Ascending aorta (tissue), 2 donors: ENCODE measurements around the gene ATP9B. TPM values are rescaled to one million over a fixed set of nuclear protein-coding genes. Genes with fewer than 3 reads are reported as not detected.

ENCODE experiments used
- DNase-seq, 2 donors: peaks; one replicate each; pipeline ENCODE4 v3.0.0-alpha.2; 2019; ENCODE audit warnings: low spot score in 2 of 2
- H3K27ac ChIP-seq, 2 donors: fragments of 200-600 bp; sonication (generic); one replicate each; pipeline ENCODE4 v1.5.1; 2016 to 2017; ENCODE audit warnings: mild to moderate bottlenecking in 1 of 2
- H3K27me3 ChIP-seq: fragments of 200-600 bp; sonication (generic); one replicate; pipeline ENCODE4 v1.5.1; 2017
- H3K36me3 ChIP-seq, 2 donors: fragments of 200-600 bp; sonication (generic); one replicate each; pipeline ENCODE4 v1.5.1; 2016
- H3K4me1 ChIP-seq, 2 donors: fragments of 200-600 bp; sonication (generic); one replicate each; pipeline ENCODE4 v1.5.1; 2016 to 2017; ENCODE audit warnings: mild to moderate bottlenecking in 1 of 2
- H3K4me3 ChIP-seq, 2 donors: fragments of 200-600 bp; sonication (generic); one replicate each; pipeline ENCODE4 v1.5.1; 2016 to 2017; ENCODE audit warnings: mild to moderate bottlenecking in 1 of 2
- H3K9me3 ChIP-seq, 2 donors: fragments of 200-600 bp; sonication (generic); one replicate each; pipeline ENCODE4 v1.5.1; 2016
- CTCF ChIP-seq, 3 experiments: fragments of 200-600 bp in 2 of 3; fragments of 450-650 bp in 1 of 3; sonication (generic) in 2 of 3; IDR thresholded peaks; one replicate each; pipeline ENCODE4 v1.5.1; 2016 to 2019; ENCODE audit warnings: antibody characterized with exemption in 3 of 3, mild to moderate bottlenecking in 1 of 3, moderate library complexity in 1 of 3
- intact Hi-C: fragments of 100-400 bp; cut with DNase I; formaldehyde crosslinking; loops from one replicate; pipeline ENCODE4 v1.15.1; 2023
- total RNA-seq: library from RNA; depleted of rRNA; stranded (reverse); fragments of >200 nt; gene quantifications from one replicate; pipeline ENCODE4 v1.1.0, GENCODE V29; 2016

The ATP9B gene
- total RNA-seq, 1 donor from 2014 or later = 14.4 TPM

- no peak overlapping the region for H3K27ac ChIP-seq
- H3K4me1 ChIP-seq = peaks cover 3 to 15% of the 10 kb centered on the region in 2 donors
- no peak for DNase-seq
Observed at GRCh38 chr18:79065802-79066201, 3.4 kb upstream of the ATP9B start.

GRCh38 chr18:79067611-79068010, 1.6 kb upstream of the ATP9B start:
- H3K4me1 ChIP-seq = peaks cover 3 to 17% of the 10 kb centered on the region in 2 donors
- H3K36me3 ChIP-seq = no peaks in the 10 kb centered on the region
- no peak for DNase-seq
- H3K4me3 ChIP-seq = no peak overlapping the region
- intact Hi-C loops = loop anchor here (2.0 to 10.0 kb wide), 6 partner anchors 150 to 887 kb away; partner anchors contain the start of genes NFATC1 and SLC66A2
- no peaks in the 10 kb centered on the region for H3K27me3 ChIP-seq
- no peaks in the 10 kb centered on the region for H3K9me3 ChIP-seq
- H3K27ac ChIP-seq = no peak overlapping the region
- TF ChIP-seq CTCF (IDR thresholded peaks at IDR 0.05) = no peak

More at GRCh38 chr18:79065802-79066201, 3.4 kb upstream of the ATP9B start:
- H3K4me3 ChIP-seq = no peak overlapping the region
- intact Hi-C loops = loop anchor here (5.0 to 10.0 kb wide), 5 partner anchors 151 to 889 kb away; partner anchors contain the start of genes NFATC1 and SLC66A2
- H3K36me3 ChIP-seq = no peaks in the 10 kb centered on the region
- H3K9me3 ChIP-seq = no peaks in the 10 kb centered on the region
- no peaks in the 10 kb centered on the region for H3K27me3 ChIP-seq
- TF ChIP-seq CTCF (IDR thresholded peaks at IDR 0.05) = no peak

GRCh38 chr18:79068341-79068936, 755 bp upstream of the ATP9B start:
- H3K4me3 ChIP-seq = peak overlapping the region; percentile 89 to 91
- peaks cover 3 to 17% of the 10 kb centered on the region in 2 donors for H3K4me1 ChIP-seq
- no peaks in the 10 kb centered on the region for H3K36me3 ChIP-seq
- peak in 1 of 3 experiments; percentile 17 for TF ChIP-seq CTCF (IDR thresholded peaks at IDR 0.05)
- no peak for DNase-seq
- no peaks in the 10 kb centered on the region for H3K27me3 ChIP-seq
- H3K27ac ChIP-seq = peak overlapping the region; percentile 93 to 99
- H3K9me3 ChIP-seq = no peaks in the 10 kb centered on the region
- intact Hi-C loops = loop anchor here (2.0 to 10.0 kb wide), 6 partner anchors 149 to 886 kb away; partner anchors contain the start of genes NFATC1 and SLC66A2

DNA sequence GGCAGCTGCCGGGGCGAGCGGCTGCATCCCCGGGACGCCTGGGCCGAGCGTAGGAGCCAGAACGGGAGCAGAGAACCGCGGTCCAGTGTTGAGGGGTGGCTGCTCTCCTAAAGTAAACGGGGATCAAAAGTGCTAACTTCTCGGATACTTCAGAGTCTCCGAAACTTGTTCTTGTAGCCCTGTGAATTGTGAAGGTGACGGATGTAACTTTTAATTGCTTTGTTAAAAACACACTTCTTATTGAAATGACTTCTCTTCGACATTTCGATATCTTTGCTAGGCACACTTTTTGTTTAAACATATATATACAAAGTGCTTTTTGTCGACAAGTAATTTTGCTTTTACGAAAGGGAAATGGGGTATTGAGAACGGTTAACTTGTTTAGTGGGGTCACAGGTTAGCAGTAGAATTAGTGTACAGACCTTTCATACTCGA, 540 bp downstream of the ATP9B start:
- Histone ChIP-seq H3K27ac (peak overlapping the region; percentile 93 to 99), H3K27me3 (no peaks in the 10 kb centered on the region), H3K4me3 (peak overlapping the region; percentile 89 to 91), H3K9me3 (no peaks in the 10 kb centered on the region), H3K4me1 (peaks cover 3 to 17% of the 10 kb centered on the region in 2 donors), H3K36me3 (no peaks in the 10 kb centered on the region)
- intact Hi-C loops = loop anchor here (1.0 to 10.0 kb wide), 7 partner anchors 148 to 885 kb away; partner anchors contain the start of genes CTDP1, NFATC1 and SLC66A2
- no peak for TF ChIP-seq CTCF (IDR thresholded peaks at IDR 0.05)
- no peak for DNase-seq

DNA sequence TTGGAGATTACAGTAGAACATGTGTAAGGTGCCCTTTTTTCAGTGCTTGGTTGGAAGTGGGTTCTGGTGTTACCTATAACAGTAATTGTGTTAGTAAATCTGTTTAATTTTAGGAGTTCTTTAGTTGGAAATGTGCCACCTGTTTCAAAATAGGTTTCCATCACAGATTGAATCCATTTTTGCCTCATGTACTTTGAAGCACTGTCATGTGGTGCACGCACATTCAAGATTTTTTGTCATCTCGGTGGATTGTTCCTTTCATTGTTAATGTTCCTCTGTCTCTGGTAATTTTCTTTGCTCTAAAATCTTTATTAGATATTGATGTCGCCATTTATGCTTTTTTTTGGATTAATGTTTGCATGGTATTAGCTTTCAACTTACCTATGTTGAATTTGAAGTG, 1.3 kb downstream of the ATP9B start:
- Histone ChIP-seq H3K27ac (no peak overlapping the region), H3K36me3 (no peaks in the 10 kb centered on the region), H3K27me3 (no peaks in the 10 kb centered on the region), H3K4me1 (peaks cover 3 to 17% of the 10 kb centered on the region in 2 donors), H3K9me3 (no peaks in the 10 kb centered on the region), H3K4me3 (peak overlapping the region; percentile 89 to 91)
- intact Hi-C loops = no loop called here
- DNase-seq = no peak
- no peak for TF ChIP-seq CTCF (IDR thresholded peaks at IDR 0.05)
